NT2/D1 (cell line): ENCODE data around the gene RAB31.

Experiments
- DNase-seq: peaks from one replicate; pipeline ENCODE4 v3.0.0-alpha.2; 2011; ENCODE audit warnings: low read depth, low spot score
- H3K27me3 ChIP-seq: 2 replicates; pipeline ENCODE4 v1.6.0; 2011; ENCODE audit warnings: mild to moderate bottlenecking; ENCODE audit not compliant: insufficient read length, insufficient read depth
- H3K36me3 ChIP-seq: 2 replicates; pipeline ENCODE4 v1.6.1; 2011; ENCODE audit warnings: mild to moderate bottlenecking, low read length, mixed read lengths; ENCODE audit not compliant: insufficient read depth, insufficient read length
- H3K4me1 ChIP-seq: 2 replicates; pipeline ENCODE4 v1.5.1; 2011; ENCODE audit not compliant: insufficient read depth, insufficient read length
- H3K4me3 ChIP-seq: 2 replicates; pipeline ENCODE4 v1.5.1; 2011; ENCODE audit warnings: low read depth; ENCODE audit not compliant: insufficient read length
- H3K9ac ChIP-seq: 2 replicates; pipeline ENCODE4 v1.6.0; 2011; ENCODE audit warnings: low read depth; ENCODE audit not compliant: insufficient read length
- H3K9me3 ChIP-seq: 2 replicates; pipeline ENCODE4 v1.5.1; 2011; ENCODE audit warnings: mild to moderate bottlenecking, low read length; ENCODE audit not compliant: insufficient read depth
- SUZ12 ChIP-seq: IDR thresholded peaks from 2 replicates; pipeline ENCODE4 v1.6.1; 2011; ENCODE audit not compliant: insufficient read length, insufficient read depth; ENCODE audit errors: extremely low read depth
- YY1 ChIP-seq: IDR thresholded peaks from 2 replicates; pipeline ENCODE4 v1.6.1; 2011; ENCODE audit not compliant: insufficient read length, insufficient read depth
- ZNF274 ChIP-seq: IDR thresholded peaks from 2 replicates; pipeline ENCODE4 v1.6.1; 2011; ENCODE audit warnings: mild to moderate bottlenecking, low read depth, low read length

Gene RAB31

GRCh38 chr18:9804517-9805104 is 96.5 kb downstream of the RAB31 start:
- Histone ChIP-seq H3K9me3 (peaks cover 5% of the 10 kb centered on the region), H3K4me3 (no peak overlapping the region), H3K9ac (no peak overlapping the region), H3K27me3 (no peaks in the 10 kb centered on the region), H3K4me1 (peaks cover 9% of the 10 kb centered on the region), H3K36me3 (peaks cover 6% of the 10 kb centered on the region)
- TF ChIP-seq YY1 (no peak), ZNF274 (no peak), SUZ12 (no peak)
- DNase-seq, result no peak

GRCh38 chr18:9806905-9807304 is 98.8 kb downstream of the RAB31 start:
- peaks cover 9% of the 10 kb centered on the region for H3K4me1 ChIP-seq
- no peaks in the 10 kb centered on the region for H3K27me3 ChIP-seq
- H3K9me3 ChIP-seq, result no peaks in the 10 kb centered on the region
- no peak overlapping the region for H3K4me3 ChIP-seq
- DNase-seq, result no peak
- H3K36me3 ChIP-seq, result peaks cover 3% of the 10 kb centered on the region
- H3K9ac ChIP-seq, result no peak overlapping the region
- no peak for TF ChIP-seq YY1
- TF ChIP-seq SUZ12, result no peak
- no peak for TF ChIP-seq ZNF274

GRCh38 chr18:9808295-9809241 is 100.5 kb downstream of the RAB31 start:
- Histone ChIP-seq H3K36me3 (peaks cover 3% of the 10 kb centered on the region), H3K27me3 (no peaks in the 10 kb centered on the region), H3K4me1 (peaks cover 6% of the 10 kb centered on the region), H3K4me3 (no peak overlapping the region), H3K9me3 (no peaks in the 10 kb centered on the region), H3K9ac (no peak overlapping the region)
- DNase-seq, result peak; percentile 18
- TF ChIP-seq YY1, result no peak
- no peak for TF ChIP-seq SUZ12
- no peak for TF ChIP-seq ZNF274

GRCh38 chr18:9809697-9810096 is 101.6 kb downstream of the RAB31 start:
- H3K9me3 ChIP-seq, result no peaks in the 10 kb centered on the region
- H3K4me1 ChIP-seq, result no peaks in the 10 kb centered on the region
- H3K9ac ChIP-seq, result no peak overlapping the region

GRCh38 chr18:9810299-9810698 is 102.2 kb downstream of the RAB31 start:
- no peak for DNase-seq
- no peak overlapping the region for H3K4me3 ChIP-seq
- H3K36me3 ChIP-seq, result peaks cover 6% of the 10 kb centered on the region
- H3K9me3 ChIP-seq, result no peaks in the 10 kb centered on the region
- no peaks in the 10 kb centered on the region for H3K27me3 ChIP-seq
- TF ChIP-seq YY1 (no peak), ZNF274 (no peak), SUZ12 (no peak)
- no peaks in the 10 kb centered on the region for H3K4me1 ChIP-seq
- H3K9ac ChIP-seq, result no peak overlapping the region

More at GRCh38 chr18:9809697-9810096, 101.6 kb downstream of the RAB31 start:
- Histone ChIP-seq H3K36me3 (peaks cover 3% of the 10 kb centered on the region), H3K27me3 (no peaks in the 10 kb centered on the region), H3K4me3 (no peak overlapping the region)
- DNase-seq, result no peak
- no peak for TF ChIP-seq ZNF274

DNA sequence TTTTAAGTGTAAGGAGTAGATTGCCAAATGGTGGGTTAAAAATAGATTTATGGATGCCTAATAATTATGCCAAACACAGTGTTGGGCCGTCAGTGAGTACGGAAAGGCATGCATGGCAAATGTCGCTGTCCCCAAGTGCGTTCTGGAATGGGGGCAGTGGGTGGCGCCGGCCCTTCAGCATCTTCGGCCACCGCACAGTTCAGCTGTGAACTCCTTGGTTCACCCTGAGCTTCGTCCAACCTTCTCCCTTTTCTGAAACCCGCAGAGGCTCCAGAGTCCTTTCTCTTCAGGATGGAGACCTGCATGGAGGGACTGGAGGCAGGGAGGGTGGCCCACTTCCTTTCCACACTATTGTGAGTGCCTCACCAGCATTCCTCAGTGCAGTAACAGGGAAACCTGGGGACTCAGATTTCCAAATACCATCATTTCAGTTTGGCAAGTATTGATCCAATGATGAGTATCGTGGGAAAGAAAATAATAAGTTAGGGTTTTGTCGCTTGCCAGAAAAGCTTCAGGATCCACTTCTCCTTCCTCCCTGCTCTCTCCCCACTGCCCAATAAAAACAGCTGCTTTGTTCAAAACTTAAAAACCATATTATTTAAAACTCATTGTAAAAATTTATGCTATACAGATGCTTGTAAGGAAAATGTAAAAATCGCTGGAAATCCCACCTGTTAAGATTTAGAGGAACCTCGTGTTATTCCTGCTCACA is 103.0 kb downstream of the RAB31 start:
- DNase-seq, result no peak
- no peak overlapping the region for H3K4me3 ChIP-seq
- peaks cover 7% of the 10 kb centered on the region for H3K36me3 ChIP-seq
- TF ChIP-seq ZNF274, result no peak
- TF ChIP-seq SUZ12, result no peak
- no peak for TF ChIP-seq YY1
- H3K9me3 ChIP-seq, result no peaks in the 10 kb centered on the region
- H3K27me3 ChIP-seq, result no peaks in the 10 kb centered on the region
- H3K9ac ChIP-seq, result no peak overlapping the region
- H3K4me1 ChIP-seq, result no peaks in the 10 kb centered on the region

DNA sequence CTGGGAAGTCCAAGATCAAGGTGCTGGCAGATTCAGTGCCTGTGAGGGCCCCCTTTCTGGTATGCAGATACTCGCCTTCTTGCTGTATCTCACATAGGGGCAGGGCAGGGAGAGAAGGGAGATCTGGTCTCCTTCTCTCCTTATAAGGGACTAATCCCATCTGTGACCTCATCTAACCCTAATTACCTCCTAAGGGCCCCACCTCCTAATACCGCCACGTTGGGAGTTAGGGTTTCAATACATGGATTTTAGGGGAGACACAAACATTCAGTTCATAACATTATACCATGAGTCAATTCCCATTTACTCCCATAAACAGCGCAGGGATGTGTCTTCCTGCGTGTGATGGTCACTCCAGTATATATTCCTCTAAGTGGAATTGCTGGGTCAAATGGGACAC is 103.9 kb downstream of the RAB31 start:
- Histone ChIP-seq H3K4me3 (no peak overlapping the region), H3K9ac (no peak overlapping the region)
- TF ChIP-seq YY1, result no peak
- no peak for TF ChIP-seq ZNF274
- TF ChIP-seq SUZ12, result no peak

More for the DNA sequence above, 103.9 kb downstream of the RAB31 start:
- no peaks in the 10 kb centered on the region for H3K27me3 ChIP-seq
- DNase-seq, result no peak
- H3K4me1 ChIP-seq, result no peaks in the 10 kb centered on the region
- H3K36me3 ChIP-seq, result peaks cover 10% of the 10 kb centered on the region
- no peaks in the 10 kb centered on the region for H3K9me3 ChIP-seq
